SW480 (cell line): ENCODE data around the gene MVP.
A peak's percentile ranks its signal among the peaks of the same experiment; 100 is the strongest.
"Not testable (repeated sequence)": the region's sequence is repeated elsewhere in the genome, so short reads cannot be mapped to it uniquely, and the experiment has no call there.

ENCODE experiments used
- DNase-seq: peaks from one replicate; pipeline ENCODE4 v3.0.0-alpha.2; 2016; ENCODE audit warnings: low spot score

The MVP gene

GRCh38 chr16:29875206-29875605 lies 54.9 kb downstream of the MVP start:
- no peak for DNase-seq

- no peak for DNase-seq
Measured at GRCh38 chr16:29876217-29876593, 55.9 kb downstream of the MVP start.

- DNase-seq: no peak
Measured at GRCh38 chr16:29876594-29877249, 56.5 kb downstream of the MVP start.

GRCh38 chr16:29877266-29877961 lies 57.2 kb downstream of the MVP start:
- peak; percentile 63 for DNase-seq

GRCh38 chr16:29878172-29878571 lies 57.9 kb downstream of the MVP start:
- no peak for DNase-seq

- no peak for DNase-seq
Measured at GRCh38 chr16:29881050-29881449, 60.8 kb downstream of the MVP start.

- no peak for DNase-seq
Measured at GRCh38 chr16:29883987-29884386, 63.7 kb downstream of the MVP start.

GRCh38 chr16:29889372-29889771 lies 69.1 kb downstream of the MVP start:
- not testable (repeated sequence) for DNase-seq

GRCh38 chr16:29891525-29892457 lies 71.5 kb downstream of the MVP start:
- DNase-seq: no peak

- no peak for DNase-seq
Measured at GRCh38 chr16:29892458-29892813, 72.2 kb downstream of the MVP start.

- no peak for DNase-seq
Measured at GRCh38 chr16:29893553-29893952, 73.3 kb downstream of the MVP start.

- no peak for DNase-seq
Measured at GRCh38 chr16:29894352-29894751, 74.1 kb downstream of the MVP start.

- DNase-seq: no peak
Measured at GRCh38 chr16:29896841-29897240, 76.6 kb downstream of the MVP start.

- no peak for DNase-seq
Measured at GRCh38 chr16:29897333-29897732, 77.1 kb downstream of the MVP start.
